ENCODE measurements around the gene PEX11G.

Gene PEX11G

DNA sequence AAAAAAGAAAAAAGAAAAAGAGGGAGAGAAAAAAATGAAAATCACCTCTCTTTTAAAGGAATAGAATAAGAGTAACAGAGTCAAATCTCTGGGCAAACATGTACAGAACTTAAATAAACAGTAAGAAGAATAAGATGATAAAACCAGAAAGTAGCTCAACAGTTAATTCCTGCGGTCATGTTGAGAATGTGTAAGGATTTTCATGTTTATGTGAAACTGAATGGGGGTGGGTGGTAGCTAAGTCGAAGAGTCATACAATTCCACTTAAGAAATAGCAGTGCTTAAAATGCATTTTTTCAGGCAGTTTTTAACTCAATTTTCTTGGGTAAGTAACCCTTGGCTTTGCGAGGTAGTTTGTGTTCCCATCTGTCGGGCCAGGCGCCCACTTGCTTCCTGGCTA is 60.9 kb downstream of the PEX11G start:
- H3K4me3 ChIP-seq (ENCODE audit: low read depth, low read length), result no peak overlapping the region
- TF ChIP-seq, protein P1, sequence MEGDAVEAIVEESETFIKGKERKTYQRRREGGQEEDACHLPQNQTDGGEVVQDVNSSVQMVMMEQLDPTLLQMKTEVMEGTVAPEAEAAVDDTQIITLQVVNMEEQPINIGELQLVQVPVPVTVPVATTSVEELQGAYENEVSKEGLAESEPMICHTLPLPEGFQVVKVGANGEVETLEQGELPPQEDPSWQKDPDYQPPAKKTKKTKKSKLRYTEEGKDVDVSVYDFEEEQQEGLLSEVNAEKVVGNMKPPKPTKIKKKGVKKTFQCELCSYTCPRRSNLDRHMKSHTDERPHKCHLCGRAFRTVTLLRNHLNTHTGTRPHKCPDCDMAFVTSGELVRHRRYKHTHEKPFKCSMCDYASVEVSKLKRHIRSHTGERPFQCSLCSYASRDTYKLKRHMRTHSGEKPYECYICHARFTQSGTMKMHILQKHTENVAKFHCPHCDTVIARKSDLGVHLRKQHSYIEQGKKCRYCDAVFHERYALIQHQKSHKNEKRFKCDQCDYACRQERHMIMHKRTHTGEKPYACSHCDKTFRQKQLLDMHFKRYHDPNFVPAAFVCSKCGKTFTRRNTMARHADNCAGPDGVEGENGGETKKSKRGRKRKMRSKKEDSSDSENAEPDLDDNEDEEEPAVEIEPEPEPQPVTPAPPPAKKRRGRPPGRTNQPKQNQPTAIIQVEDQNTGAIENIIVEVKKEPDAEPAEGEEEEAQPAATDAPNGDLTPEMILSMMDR (conservative IDR thresholded peaks at IDR 0.05; ENCODE audit: low read depth, low read length), result no peak
- peak; percentile 59 for DNase-seq (ENCODE audit: low read depth)

DNA sequence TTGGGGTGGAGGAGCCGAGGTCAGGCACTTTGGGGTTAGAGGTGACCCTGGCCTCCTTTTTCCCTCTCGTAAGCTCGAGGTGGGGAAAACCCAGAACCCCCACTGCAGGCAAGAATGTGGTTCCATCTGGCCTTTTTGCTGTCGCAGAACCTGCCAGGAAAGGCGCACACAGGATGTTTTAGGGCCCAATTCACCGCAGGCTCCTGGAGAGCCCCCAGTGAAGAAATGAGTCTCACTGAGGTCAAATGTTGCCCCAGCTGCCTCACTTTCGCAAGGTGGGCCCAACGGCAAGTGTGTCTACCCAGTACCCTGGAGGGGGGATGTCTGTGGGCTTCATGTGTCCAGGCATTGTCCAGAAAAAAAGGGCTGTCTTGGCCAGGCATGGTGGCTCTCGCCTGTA is 61.8 kb downstream of the PEX11G start:
- TF ChIP-seq, protein P1 (conservative IDR thresholded peaks at IDR 0.05; ENCODE audit: low read depth, low read length), result no peak
- DNase-seq (ENCODE audit: low read depth), result no peak
- H3K4me3 ChIP-seq (ENCODE audit: low read depth, low read length), result no peak overlapping the region

Data from choroid plexus epithelial cell (primary cell).